Cortex of kidney (tissue), 1 donor: ENCODE measurements around the gene NOS1AP.
"Not testable (repeated sequence)": the region's sequence is repeated elsewhere in the genome, so short reads cannot be mapped to it uniquely, and the experiment has no call there.

Experiments
- DNase-seq: peaks from one replicate; lab custom pipeline; 2025; lab: John Stamatoyannopoulos, UW

The NOS1AP gene

DNA sequence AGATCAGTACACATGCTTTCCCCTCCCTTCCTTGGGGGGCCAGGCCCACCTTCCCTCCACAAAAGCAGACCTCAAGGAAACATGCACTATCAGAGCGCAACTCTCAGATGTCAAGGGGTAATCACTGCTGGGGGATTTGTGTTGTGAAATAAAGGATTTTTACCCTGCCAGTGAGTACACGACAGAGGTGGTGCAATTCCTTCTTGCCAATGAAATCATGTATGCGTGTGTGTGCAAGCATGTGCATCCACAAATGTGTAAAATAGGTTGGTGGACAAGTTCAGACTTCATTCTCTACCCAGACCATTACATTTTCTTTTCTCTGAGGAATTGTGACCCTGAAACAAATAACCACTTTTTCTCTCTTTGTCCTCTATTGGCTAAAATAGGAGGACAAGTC is 9.8 kb upstream of the NOS1AP start:
- DNase-seq, result no peak

- DNase-seq, result no peak
Measured at GRCh38 chr1:162060314-162060713, 9.2 kb upstream of the NOS1AP start.

- DNase-seq, result no peak
Measured at GRCh38 chr1:162062542-162063015, 6.9 kb upstream of the NOS1AP start.

DNA sequence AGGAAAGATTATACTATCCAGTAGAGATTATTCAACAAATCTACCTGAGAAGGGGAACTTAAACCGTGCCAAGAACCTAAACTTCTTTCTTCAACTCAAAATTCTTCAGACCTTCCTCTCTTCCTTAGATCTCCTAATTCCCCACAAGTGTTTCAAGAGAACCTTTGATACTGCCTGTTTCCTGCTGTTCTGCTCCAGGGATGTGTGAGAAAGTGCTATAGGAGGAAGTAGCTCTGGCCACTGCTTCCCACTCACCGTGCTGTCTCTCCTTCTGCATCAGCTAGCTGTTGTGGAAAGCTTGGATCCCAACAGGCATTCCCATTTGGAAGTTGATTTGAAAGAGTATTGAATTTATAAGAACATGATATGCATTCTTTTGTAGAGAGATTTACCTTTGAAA is 4.5 kb upstream of the NOS1AP start:
- no peak for DNase-seq

DNA sequence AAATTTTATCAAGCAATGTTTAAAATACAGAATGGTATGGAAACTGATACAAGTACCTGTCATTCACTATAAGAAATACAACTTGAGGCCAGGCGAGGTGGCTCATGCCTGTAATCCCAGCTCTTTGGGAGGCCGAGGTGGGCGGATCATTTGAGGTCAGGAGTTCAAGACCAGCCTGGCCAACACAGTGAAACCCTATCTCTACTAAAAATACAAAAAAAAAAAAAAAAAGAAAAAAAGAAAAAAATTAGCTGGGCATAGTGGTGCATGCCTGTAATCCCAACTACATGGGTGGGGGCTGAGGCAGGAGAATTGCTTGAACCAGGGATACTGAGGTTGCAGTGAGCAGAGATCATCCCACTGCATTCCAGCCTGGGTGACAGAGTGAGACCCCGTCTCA is 2.7 kb upstream of the NOS1AP start:
- not testable (repeated sequence) for DNase-seq

DNA sequence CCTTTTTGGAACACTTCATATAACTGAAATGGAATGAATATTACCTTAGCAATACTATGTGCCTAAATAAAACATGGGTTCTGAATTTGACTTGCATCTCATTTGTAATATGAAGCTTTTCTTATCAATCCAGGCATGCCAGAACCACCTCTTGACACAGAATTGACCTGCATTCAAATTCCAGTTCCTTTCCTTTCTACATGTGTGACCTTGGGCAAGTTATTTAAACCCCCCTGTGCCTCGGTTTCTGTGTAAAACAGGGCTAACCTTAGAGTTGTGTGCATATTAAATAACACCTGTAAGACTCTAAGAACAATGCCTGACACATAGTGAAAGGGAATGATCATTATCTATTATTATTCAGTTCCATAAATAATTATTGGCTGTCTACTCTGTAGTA is 2.0 kb upstream of the NOS1AP start:
- DNase-seq, result no peak

DNA sequence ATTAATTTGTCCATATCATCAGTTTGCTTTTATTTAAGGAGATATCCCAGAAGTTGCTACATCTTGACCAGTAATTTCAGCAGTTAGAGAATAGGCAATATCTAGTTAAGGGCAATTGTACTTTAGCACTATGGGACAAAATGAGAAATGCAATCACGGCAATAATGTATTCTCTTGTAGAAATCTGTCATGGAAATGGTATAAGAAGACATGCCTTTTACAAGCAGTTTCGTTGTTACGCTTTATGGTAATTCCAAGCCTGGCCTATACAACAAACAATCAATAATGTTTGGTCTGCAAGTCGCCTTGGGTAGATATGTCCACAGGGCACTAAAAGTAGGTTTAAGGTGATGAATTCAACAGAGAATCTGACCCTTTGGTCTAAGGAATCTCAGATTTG is 1.2 kb upstream of the NOS1AP start:
- no peak for DNase-seq

DNA sequence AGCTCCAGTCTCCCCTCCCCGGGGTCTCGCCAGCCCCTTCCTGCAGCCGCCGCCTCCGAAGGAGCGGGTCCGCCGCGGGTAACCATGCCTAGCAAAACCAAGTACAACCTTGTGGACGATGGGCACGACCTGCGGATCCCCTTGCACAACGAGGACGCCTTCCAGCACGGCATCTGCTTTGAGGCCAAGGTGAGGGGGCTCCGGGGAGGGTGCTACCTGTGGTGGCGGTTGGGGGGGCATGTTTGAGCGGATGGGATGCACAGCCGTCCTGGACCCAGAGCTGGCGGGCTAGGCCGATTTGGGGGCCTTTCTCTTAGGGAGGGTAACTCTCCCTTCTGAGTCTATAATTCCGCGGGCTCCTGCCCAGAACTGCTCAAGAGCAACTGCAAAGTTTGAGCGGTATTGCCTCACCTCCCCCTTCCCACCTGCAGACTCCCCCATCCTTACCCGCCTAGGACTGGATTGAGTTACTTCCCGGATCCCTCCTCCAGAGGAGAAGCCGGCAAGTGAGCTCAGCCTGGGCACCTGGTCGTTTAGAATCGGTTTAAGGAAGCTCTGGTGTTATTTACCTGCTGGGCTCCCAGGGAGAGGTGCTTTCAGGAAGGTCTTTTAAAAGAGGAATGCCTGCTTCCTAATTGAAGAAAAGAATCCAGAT is 730 bp downstream of the NOS1AP start:
- DNase-seq, result no peak

- no peak for DNase-seq
Measured at GRCh38 chr1:162070825-162071224, 1.3 kb downstream of the NOS1AP start.

DNA sequence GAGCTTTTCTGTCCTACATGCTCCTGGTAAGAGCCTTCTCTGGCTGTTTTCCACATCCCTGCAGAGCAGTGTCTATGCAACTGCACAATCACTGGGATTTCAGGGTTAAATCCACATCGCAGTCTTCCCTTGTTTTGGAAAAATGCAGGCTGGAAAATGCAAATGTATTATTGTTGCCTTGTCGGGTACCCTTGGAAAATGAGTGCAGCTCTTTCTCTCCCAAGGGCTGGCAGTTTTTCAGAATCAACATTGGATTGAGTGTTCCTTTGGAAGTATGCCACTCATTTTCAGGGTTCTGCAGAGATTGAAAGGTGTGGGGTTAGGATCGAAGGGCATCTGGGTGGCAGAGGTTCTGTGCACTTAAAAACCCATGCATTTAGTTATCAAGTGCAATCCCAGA is 3.2 kb downstream of the NOS1AP start:
- DNase-seq, result no peak

DNA sequence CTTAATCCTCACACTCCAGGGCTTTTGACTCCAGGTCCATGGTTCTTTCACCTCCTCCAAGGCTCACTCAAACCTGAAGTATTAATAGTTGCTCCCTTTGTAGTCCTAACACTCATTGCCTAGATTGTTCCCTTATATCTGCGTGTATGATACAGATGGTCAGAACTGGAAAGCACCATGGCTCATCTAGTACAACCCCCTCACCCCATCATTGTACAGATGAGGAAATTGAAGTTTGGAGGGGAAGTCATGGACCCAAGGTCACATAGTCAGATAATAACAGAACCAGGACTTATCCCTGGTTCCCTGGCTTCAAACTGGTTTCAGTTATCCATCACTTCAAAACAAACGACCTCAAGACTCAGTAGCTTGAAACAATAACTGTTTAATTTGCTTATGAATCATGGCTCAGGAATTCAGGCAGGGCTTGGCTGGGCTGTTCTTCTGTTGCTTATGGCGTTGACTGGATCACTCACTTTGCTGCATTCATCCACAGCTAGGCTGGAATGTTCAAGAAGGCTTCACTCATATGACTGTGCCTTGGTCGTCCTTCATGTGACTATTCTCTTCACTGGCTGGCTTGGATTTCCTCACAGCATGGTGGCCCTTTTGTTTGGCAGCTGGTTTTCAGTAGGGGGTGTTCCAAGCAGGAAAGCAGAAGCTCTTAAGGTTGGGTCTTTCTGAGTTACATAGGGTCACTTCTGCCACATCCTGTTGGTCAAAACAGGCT is 5.0 kb downstream of the NOS1AP start:
- DNase-seq, result no peak

DNA sequence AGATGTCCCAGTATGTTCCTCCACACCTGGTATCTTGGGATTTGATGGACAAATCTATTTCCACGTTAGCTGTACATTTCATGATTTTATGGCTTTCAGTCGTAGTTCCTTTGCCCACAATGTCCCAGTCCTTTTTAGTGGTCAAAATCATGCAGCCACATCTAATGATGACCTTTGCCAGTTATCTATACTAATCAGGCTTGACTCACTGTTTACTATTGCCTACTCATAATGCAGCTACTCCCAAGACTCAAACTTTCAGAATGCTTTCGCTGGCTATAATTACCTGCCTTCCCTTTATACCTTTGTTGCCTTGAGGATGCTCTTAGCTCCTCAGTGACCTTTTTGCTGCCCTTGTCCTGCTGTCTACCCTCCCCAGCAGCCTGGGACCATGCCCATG is 6.4 kb downstream of the NOS1AP start:
- no peak for DNase-seq

DNA sequence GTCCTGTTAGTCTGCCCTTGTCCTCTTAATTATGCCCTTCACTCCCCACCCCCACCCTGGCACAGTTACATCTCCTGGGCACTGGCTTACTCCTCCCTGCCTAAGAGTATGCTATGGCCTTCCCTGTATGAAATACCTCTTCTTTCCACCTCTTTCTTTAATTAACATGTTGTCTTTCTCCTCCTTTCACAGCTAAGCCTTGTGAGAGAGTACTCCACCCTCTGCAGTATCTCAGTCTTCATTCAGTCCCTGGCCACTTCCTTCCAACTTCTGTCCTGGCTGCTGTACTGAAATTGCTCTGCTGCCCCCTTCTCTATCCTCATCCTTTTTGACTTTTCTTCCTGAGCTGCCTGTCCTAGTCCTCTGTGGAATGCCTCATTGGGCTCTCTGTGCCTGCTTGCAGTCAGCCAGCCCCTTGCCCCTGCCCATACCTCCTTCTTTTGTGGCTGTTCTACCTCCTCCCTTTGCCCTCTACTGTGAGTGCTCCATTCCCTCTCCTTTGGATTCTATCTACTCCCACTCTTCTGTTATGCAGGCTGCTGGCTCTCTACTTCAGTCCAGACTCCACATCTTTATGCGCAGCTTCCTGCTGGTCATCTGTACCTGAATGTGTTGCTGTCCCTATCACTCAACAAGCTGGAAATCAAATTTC is 8.3 kb downstream of the NOS1AP start:
- no peak for DNase-seq

GRCh38 chr1:162079030-162079429 is 9.5 kb downstream of the NOS1AP start:
- DNase-seq, result no peak

GRCh38 chr1:162080472-162081015 is 11.1 kb downstream of the NOS1AP start:
- no peak for DNase-seq

- DNase-seq, result no peak
Measured at GRCh38 chr1:162081316-162081715, 11.8 kb downstream of the NOS1AP start.

- not testable (repeated sequence) for DNase-seq
Measured at GRCh38 chr1:162082080-162082479, 12.6 kb downstream of the NOS1AP start.

- no peak for DNase-seq
Measured at GRCh38 chr1:162083273-162083672, 13.8 kb downstream of the NOS1AP start.

- DNase-seq, result no peak
Measured at GRCh38 chr1:162085991-162086390, 16.5 kb downstream of the NOS1AP start.

DNA sequence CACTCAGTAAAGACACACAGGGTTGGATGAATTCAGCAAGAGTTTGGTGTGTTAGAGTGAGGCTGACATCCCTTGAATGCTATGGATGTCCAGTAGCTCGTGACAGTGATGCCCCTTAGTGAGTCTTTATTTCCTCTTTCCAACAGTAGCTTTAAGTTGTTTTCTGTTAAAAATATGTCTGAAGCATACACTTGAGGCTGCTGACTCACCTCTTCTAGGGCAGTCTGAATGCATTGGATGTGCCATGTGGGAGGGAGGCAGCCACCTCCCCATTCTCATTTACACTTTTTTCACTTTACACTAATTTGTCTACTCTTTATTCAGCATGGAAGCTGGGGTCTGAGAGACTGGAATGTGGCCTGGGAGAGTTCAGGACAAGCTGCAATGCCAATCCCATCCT is 17.6 kb downstream of the NOS1AP start:
- no peak for DNase-seq

- no peak for DNase-seq
Measured at GRCh38 chr1:162087574-162087973, 18.1 kb downstream of the NOS1AP start.

- no peak for DNase-seq
Measured at GRCh38 chr1:162088281-162088969, 18.9 kb downstream of the NOS1AP start.
